T-helper 2 cell (primary cell): ENCODE data around the gene CCM2.
A peak's percentile ranks its signal among the peaks of the same experiment; 100 is the strongest.
"Not testable (repeated sequence)": the region's sequence is repeated elsewhere in the genome, so short reads cannot be mapped to it uniquely, and the experiment has no call there.

Experiments used
- DNase-seq, 5 experiments: peaks; one replicate each; pipeline versions ENCODE4 v3.0.0 to v3.0.0-alpha.2; 2012 to 2022

Gene CCM2

GRCh38 chr7:45001826-45002225 is 1.8 kb downstream of the CCM2 start:
- DNase-seq, result no peak

- DNase-seq, result no peak
These were observed 3.8 kb downstream of the CCM2 start for GRCh38 chr7:45003789-45004188.

- DNase-seq, result no peak
These were observed 7.1 kb downstream of the CCM2 start for GRCh38 chr7:45007106-45007505.

- DNase-seq, result peak in 1 of 5 experiments; percentile 66
These were observed 7.7 kb downstream of the CCM2 start for GRCh38 chr7:45007571-45008328.

GRCh38 chr7:45013465-45013967 is 13.5 kb downstream of the CCM2 start:
- peak in 1 of 5 experiments; percentile 39 for DNase-seq

- DNase-seq, result no peak
These were observed 15.3 kb downstream of the CCM2 start for GRCh38 chr7:45015313-45015712.

GRCh38 chr7:45017253-45017652 is 17.3 kb downstream of the CCM2 start:
- no peak for DNase-seq

GRCh38 chr7:45020915-45021314 is 20.9 kb downstream of the CCM2 start:
- no peak for DNase-seq

- peak in 1 of 5 experiments; percentile 74 for DNase-seq
These were observed 21.7 kb downstream of the CCM2 start for GRCh38 chr7:45021604-45022296.

GRCh38 chr7:45024126-45024744 is 24.2 kb downstream of the CCM2 start:
- no peak for DNase-seq

GRCh38 chr7:45025473-45025872 is 25.5 kb downstream of the CCM2 start:
- not testable (repeated sequence) for DNase-seq

GRCh38 chr7:45026013-45026412 is 26.0 kb downstream of the CCM2 start:
- peak in 1 of 5 experiments; percentile 47 for DNase-seq

- DNase-seq, result peak in 3 of 5 experiments; percentile 21 to 87 (median 54)
These were observed 27.2 kb downstream of the CCM2 start for GRCh38 chr7:45026984-45027773.

- no peak for DNase-seq
These were observed 27.7 kb downstream of the CCM2 start for GRCh38 chr7:45027774-45028114.

GRCh38 chr7:45028138-45028919 is 28.3 kb downstream of the CCM2 start:
- peak in 1 of 5 experiments; percentile 31 for DNase-seq

- DNase-seq, result peak in 1 of 5 experiments; percentile 12
These were observed 28.9 kb downstream of the CCM2 start for GRCh38 chr7:45028920-45029344.

GRCh38 chr7:45031829-45032228 is 31.8 kb downstream of the CCM2 start:
- DNase-seq, result no peak

- DNase-seq, result no peak
These were observed 32.4 kb downstream of the CCM2 start for GRCh38 chr7:45032421-45032820.

GRCh38 chr7:45033261-45033930 is 33.4 kb downstream of the CCM2 start:
- DNase-seq, result peak in 2 of 5 experiments; percentile 39 to 65

GRCh38 chr7:45033931-45034290 is 33.9 kb downstream of the CCM2 start:
- no peak for DNase-seq

GRCh38 chr7:45034710-45035109 is 34.7 kb downstream of the CCM2 start:
- not testable (repeated sequence) for DNase-seq
